MM.1S (cell line): Measurements from ENCODE around the gene TRIB2.

ENCODE experiments used
- DNase-seq: peaks from one replicate; pipeline ENCODE4 v3.0.0-alpha.2; 2015
- H2AFZ ChIP-seq: fragments of 300-600 bp; sonication (generic); 2 replicates; pipeline ENCODE4 v1.6.0; 2016; ENCODE audit warnings: antibody characterized with exemption, low read length
- H3F3A ChIP-seq: fragments of 300-600 bp; sonication (generic); 2 replicates; pipeline ENCODE4 v1.6.1; 2016; ENCODE audit warnings: mild to moderate bottlenecking, antibody characterized with exemption, low read length, moderate library complexity, mixed read lengths; ENCODE audit not compliant: insufficient read depth
- H3K27ac ChIP-seq: fragments of 300-600 bp; sonication (generic); 2 replicates; pipeline ENCODE4 v1.5.1; 2016; ENCODE audit warnings: mild to moderate bottlenecking, low read length
- H3K27me3 ChIP-seq: fragments of 300-600 bp; sonication (generic); replicated peaks from 2 replicates; pipeline ENCODE4 v1.6.0; 2016; ENCODE audit warnings: low read length; ENCODE audit not compliant: insufficient read depth
- H3K36me3 ChIP-seq: fragments of 300-600 bp; sonication (generic); replicated peaks from 2 replicates; pipeline ENCODE4 v1.6.1; 2016; ENCODE audit warnings: mild to moderate bottlenecking, low read length, mixed read lengths; ENCODE audit not compliant: insufficient read depth
- H3K4me1 ChIP-seq: fragments of 300-600 bp; sonication (generic); 2 replicates; pipeline ENCODE4 v1.6.1; 2016; ENCODE audit warnings: low read length, mixed read lengths
- H3K4me2 ChIP-seq: fragments of 300-600 bp; sonication (generic); 2 replicates; pipeline ENCODE4 v1.6.0; 2016; ENCODE audit warnings: low read depth, low read length
- H3K4me3 ChIP-seq: fragments of 300-600 bp; sonication (generic); 2 replicates; pipeline ENCODE4 v1.5.1; 2016; ENCODE audit warnings: low read length, mixed read lengths
- H3K79me2 ChIP-seq: fragments of 300-600 bp; sonication (generic); 2 replicates; pipeline ENCODE4 v1.6.1; 2016; ENCODE audit warnings: mixed run types, low read length, mixed read lengths
- H3K9ac ChIP-seq: fragments of 300-600 bp; sonication (generic); 2 replicates; pipeline ENCODE4 v1.6.1; 2016; ENCODE audit warnings: low read length, mixed read lengths
- H3K9me2 ChIP-seq: fragments of 300-600 bp; sonication (generic); replicated peaks from 2 replicates; pipeline ENCODE4 v1.6.1; 2016; ENCODE audit warnings: mild to moderate bottlenecking, low read length, mixed read lengths; ENCODE audit not compliant: insufficient read depth
- H3K9me3 ChIP-seq: fragments of 300-600 bp; sonication (generic); replicated peaks from 2 replicates; pipeline ENCODE4 v1.6.1; 2016; ENCODE audit warnings: mild to moderate bottlenecking, low read length, mixed read lengths; ENCODE audit not compliant: insufficient read depth
- H4K20me1 ChIP-seq: fragments of 300-600 bp; sonication (generic); 2 replicates; pipeline ENCODE4 v1.6.1; 2016; ENCODE audit warnings: mild to moderate bottlenecking, low read length, moderate library complexity, mixed read lengths; ENCODE audit not compliant: insufficient read depth
- EZH2 ChIP-seq: fragments of 300-600 bp; sonication (generic); optimal IDR thresholded peaks from 2 replicates; pipeline ENCODE3; 2017; ENCODE audit warnings: low read depth, mild to moderate bottlenecking, antibody characterized with exemption, low read length, mixed read lengths
- EZH2phosphoT487 ChIP-seq: fragments of 300-600 bp; sonication (generic); IDR thresholded peaks from 2 replicates; pipeline ENCODE4 v1.6.1; 2018; ENCODE audit warnings: antibody characterized with exemption, low read length
- TF ChIP-seq, protein P1 (sequence below): fragments of 300-600 bp; sonication (generic); IDR thresholded peaks from 2 replicates; pipeline ENCODE4 v1.5.1; 2016; ENCODE audit warnings: antibody characterized with exemption, low read length, mixed read lengths

The TRIB2 gene

DNA sequence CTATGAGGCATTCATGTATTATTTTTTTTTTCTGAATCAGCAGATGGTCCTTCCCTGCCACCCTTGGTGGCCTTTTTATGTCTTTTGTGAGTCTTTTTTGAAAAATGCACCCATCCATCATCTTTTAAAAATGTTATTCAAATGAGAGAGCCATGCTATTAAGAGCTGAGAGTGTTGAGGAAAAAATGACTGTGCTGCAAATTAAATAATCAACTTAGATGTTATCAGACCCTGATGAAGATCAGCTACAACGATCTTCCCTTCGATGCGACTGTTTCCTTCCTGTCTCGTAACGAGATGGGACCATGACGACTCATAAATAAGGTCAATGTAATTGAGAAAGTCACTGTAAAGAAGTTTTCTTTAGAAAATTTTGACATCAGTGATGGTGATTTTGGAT is 44.4 kb downstream of the TRIB2 start:
- H3K4me2 ChIP-seq = no peak overlapping the region
- TF ChIP-seq, protein P1, sequence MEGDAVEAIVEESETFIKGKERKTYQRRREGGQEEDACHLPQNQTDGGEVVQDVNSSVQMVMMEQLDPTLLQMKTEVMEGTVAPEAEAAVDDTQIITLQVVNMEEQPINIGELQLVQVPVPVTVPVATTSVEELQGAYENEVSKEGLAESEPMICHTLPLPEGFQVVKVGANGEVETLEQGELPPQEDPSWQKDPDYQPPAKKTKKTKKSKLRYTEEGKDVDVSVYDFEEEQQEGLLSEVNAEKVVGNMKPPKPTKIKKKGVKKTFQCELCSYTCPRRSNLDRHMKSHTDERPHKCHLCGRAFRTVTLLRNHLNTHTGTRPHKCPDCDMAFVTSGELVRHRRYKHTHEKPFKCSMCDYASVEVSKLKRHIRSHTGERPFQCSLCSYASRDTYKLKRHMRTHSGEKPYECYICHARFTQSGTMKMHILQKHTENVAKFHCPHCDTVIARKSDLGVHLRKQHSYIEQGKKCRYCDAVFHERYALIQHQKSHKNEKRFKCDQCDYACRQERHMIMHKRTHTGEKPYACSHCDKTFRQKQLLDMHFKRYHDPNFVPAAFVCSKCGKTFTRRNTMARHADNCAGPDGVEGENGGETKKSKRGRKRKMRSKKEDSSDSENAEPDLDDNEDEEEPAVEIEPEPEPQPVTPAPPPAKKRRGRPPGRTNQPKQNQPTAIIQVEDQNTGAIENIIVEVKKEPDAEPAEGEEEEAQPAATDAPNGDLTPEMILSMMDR = no peak
- TF ChIP-seq EZH2 = no peak
- no peaks in the 10 kb centered on the region for H3K27me3 ChIP-seq
- H3K27ac ChIP-seq = no peak overlapping the region
- H3K36me3 ChIP-seq = no peaks in the 10 kb centered on the region
- H3K79me2 ChIP-seq = no peaks in the 10 kb centered on the region
- H3K4me1 ChIP-seq = no peaks in the 10 kb centered on the region
- H3K9me2 ChIP-seq = no peaks in the 10 kb centered on the region
- DNase-seq = no peak
- H4K20me1 ChIP-seq = no peaks in the 10 kb centered on the region
- H3K9me3 ChIP-seq = no peaks in the 10 kb centered on the region
- no peaks in the 10 kb centered on the region for H3F3A ChIP-seq
- no peak overlapping the region for H2AFZ ChIP-seq
- no peak overlapping the region for H3K9ac ChIP-seq
- no peak overlapping the region for H3K4me3 ChIP-seq

DNA sequence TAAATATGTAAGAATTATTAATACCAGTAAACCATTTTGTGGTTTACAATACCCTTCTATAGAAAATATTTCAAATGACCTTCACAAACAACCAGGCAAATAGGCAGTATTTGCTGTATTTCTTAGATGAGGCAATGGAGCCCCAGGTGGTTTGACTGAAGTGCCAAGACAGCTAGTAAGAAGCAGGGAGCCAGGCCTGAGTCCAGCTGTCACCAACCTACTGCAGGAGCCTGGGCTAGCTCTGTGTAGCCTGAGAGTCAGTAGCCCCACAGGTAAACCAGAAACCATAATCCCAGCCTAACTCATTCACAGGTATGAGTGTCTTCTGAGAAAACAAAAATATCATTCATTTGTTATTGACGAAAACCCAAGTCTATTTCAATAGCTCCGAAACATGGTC is 45.6 kb downstream of the TRIB2 start:
- no peaks in the 10 kb centered on the region for H3K27me3 ChIP-seq
- no peaks in the 10 kb centered on the region for H4K20me1 ChIP-seq
- H3K4me2 ChIP-seq = no peak overlapping the region
- H3F3A ChIP-seq = no peaks in the 10 kb centered on the region
- no peaks in the 10 kb centered on the region for H3K36me3 ChIP-seq
- no peak for DNase-seq
- no peak overlapping the region for H3K9ac ChIP-seq
- TF ChIP-seq EZH2 (no peak), EZH2phosphoT487 (no peak)
- TF ChIP-seq, protein P1 = no peak
- H3K4me3 ChIP-seq = no peak overlapping the region
- no peaks in the 10 kb centered on the region for H3K9me3 ChIP-seq
- H3K9me2 ChIP-seq = no peaks in the 10 kb centered on the region
- H2AFZ ChIP-seq = no peak overlapping the region
- no peaks in the 10 kb centered on the region for H3K4me1 ChIP-seq
- H3K27ac ChIP-seq = no peak overlapping the region
- no peaks in the 10 kb centered on the region for H3K79me2 ChIP-seq

DNA sequence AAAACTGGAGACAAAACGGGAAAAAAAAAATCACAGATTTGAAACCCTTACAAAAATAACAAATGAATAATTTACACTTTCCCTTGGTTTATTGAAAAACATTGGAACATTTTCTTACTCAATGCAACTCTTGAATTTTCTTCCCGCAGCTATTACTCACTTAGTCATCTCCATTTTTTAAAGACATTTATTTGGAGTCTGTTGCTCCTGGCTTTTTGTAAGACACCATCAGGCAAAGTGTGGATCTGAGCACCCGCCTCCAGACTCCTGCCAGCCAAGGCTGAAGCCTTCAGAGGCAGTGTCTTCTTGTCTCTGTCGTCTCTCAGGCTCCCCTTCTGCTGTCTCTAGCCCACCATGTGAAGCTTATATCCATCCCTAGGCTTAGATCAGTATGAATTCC is 46.2 kb downstream of the TRIB2 start:
- no peak for DNase-seq
- H3K9me2 ChIP-seq = no peaks in the 10 kb centered on the region
- H3K27me3 ChIP-seq = no peaks in the 10 kb centered on the region
- no peak overlapping the region for H2AFZ ChIP-seq
- H3K4me3 ChIP-seq = no peak overlapping the region
- no peaks in the 10 kb centered on the region for H3F3A ChIP-seq
- H3K36me3 ChIP-seq = no peaks in the 10 kb centered on the region
- TF ChIP-seq EZH2 (no peak), EZH2phosphoT487 (no peak)
- TF ChIP-seq, protein P1 = no peak
- H3K79me2 ChIP-seq = no peaks in the 10 kb centered on the region
- no peaks in the 10 kb centered on the region for H3K4me1 ChIP-seq
- H3K4me2 ChIP-seq = no peak overlapping the region
- no peak overlapping the region for H3K9ac ChIP-seq
- no peaks in the 10 kb centered on the region for H4K20me1 ChIP-seq
- H3K9me3 ChIP-seq = no peaks in the 10 kb centered on the region
- H3K27ac ChIP-seq = no peak overlapping the region
